Activated CD4-positive, alpha-beta T cell treated with anti-CD3 and anti-CD28 coated beads, Interleukin-2, amount 50 U/mL, for 16 hours (primary cell): ENCODE data around the gene FAM169A.
A peak's percentile ranks its signal among the peaks of the same experiment; 100 is the strongest.
"Not testable (repeated sequence)": the region's sequence is repeated elsewhere in the genome, so short reads cannot be mapped to it uniquely, and the experiment has no call there.

Experiments
- DNase-seq: peaks from one replicate; pipeline ENCODE4 v3.0.0-alpha.2; 2020

FAM169A gene

GRCh38 chr5:74798977-74799911 is 66.9 kb downstream of the FAM169A start:
- no peak for DNase-seq

GRCh38 chr5:74791669-74792068 is 74.5 kb downstream of the FAM169A start:
- DNase-seq = not testable (repeated sequence)

- no peak for DNase-seq
Measured at GRCh38 chr5:74787424-74787823, 78.8 kb downstream of the FAM169A start.

GRCh38 chr5:74786851-74787250 is 79.3 kb downstream of the FAM169A start:
- DNase-seq = no peak

- DNase-seq = no peak
Measured at GRCh38 chr5:74778609-74779008, 87.6 kb downstream of the FAM169A start.

GRCh38 chr5:74772359-74772758 is 93.8 kb downstream of the FAM169A start:
- no peak for DNase-seq

GRCh38 chr5:74767579-74767913 is 98.6 kb downstream of the FAM169A start:
- peak; percentile 14 for DNase-seq

- DNase-seq = peak; percentile 93
Measured at GRCh38 chr5:74766849-74767578, 99.2 kb downstream of the FAM169A start, which contains the start of the genes GFM2 and NSA2. Gene GFM2, minus strand, starts transcription at chr5:74767117. Its CDS starts 3,375 bp downstream, at chr5:74763742. Gene NSA2, plus strand, starts transcription at chr5:74767249. Its CDS starts 112 bp downstream, at chr5:74767361.

- DNase-seq = peak; percentile 49
Measured at GRCh38 chr5:74766418-74766848, 99.8 kb downstream of the FAM169A start.

GRCh38 chr5:74765929-74766328 is 100.3 kb downstream of the FAM169A start:
- DNase-seq = no peak

- DNase-seq = no peak
Measured at GRCh38 chr5:74765201-74765600, 101.0 kb downstream of the FAM169A start.

GRCh38 chr5:74763504-74763903 is 102.7 kb downstream of the FAM169A start:
- no peak for DNase-seq

- DNase-seq = peak; percentile 31
Measured at GRCh38 chr5:74762599-74762998, 103.6 kb downstream of the FAM169A start.

GRCh38 chr5:74761241-74761640 is 104.9 kb downstream of the FAM169A start:
- no peak for DNase-seq

GRCh38 chr5:74748742-74749141 is 117.4 kb downstream of the FAM169A start:
- not testable (repeated sequence) for DNase-seq

GRCh38 chr5:74738406-74738805 is 127.8 kb downstream of the FAM169A start:
- DNase-seq = no peak

GRCh38 chr5:74736759-74737158 is 129.4 kb downstream of the FAM169A start:
- no peak for DNase-seq
